GM18526 (cell line): ENCODE results near the gene MACROD2.

Experiments used
- POLR2A ChIP-seq: IDR thresholded peaks from 3 replicates; pipeline ENCODE4 v1.6.1; 2011; ENCODE audit not compliant: insufficient read length; ENCODE audit errors: extremely low read depth

MACROD2 gene

DNA sequence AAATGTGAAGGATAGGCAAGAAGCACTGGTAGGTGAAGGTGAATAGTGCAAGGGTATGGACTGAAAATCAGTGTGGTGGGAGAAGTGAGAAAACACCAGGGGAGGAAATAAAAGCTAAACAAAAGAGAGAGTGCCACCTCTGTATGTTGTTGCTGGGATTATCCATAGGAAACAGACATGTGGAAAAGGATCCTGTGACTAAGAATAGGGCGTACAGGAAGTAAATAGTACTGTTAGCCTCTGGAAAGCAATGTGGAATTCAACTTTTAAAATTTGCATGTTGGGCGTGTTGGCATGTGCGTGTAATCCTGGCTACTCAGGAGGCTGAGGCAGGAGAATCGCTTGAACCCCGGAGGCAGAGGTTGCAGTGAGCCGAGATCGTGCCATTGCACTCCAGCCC, 1916.3 kb downstream of the MACROD2 start:
- no peak for TF ChIP-seq POLR2A

DNA sequence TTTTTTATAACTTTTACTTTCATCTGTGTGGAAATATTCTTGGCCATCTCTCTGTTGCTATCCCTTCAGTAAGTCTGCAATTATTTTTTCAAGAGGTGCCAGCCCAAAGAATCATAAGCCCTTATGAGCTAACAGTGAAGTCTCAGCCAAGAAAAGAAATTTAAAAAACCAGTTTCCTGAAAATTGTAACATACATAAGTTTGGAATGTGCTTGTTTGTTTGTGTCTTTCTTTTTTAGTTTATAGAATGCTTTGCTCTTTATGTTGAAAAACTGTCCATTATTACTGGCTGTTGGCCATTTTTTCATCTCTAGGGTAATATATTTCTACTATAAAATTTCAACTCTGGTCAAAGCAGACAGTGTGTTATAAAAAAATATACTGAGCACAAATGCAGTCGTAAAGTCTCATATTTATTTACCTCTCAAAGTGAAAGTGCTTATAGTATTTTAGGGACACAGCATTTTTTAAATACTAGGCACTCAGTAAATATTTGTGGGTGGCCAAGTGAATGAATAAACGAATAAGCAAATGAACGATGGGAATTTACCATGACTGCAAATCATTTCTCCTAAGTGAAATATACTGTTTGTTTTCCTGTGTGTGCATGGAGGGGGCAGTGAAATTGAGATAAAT, 1918.2 kb downstream of the MACROD2 start:
- TF ChIP-seq POLR2A = no peak

DNA sequence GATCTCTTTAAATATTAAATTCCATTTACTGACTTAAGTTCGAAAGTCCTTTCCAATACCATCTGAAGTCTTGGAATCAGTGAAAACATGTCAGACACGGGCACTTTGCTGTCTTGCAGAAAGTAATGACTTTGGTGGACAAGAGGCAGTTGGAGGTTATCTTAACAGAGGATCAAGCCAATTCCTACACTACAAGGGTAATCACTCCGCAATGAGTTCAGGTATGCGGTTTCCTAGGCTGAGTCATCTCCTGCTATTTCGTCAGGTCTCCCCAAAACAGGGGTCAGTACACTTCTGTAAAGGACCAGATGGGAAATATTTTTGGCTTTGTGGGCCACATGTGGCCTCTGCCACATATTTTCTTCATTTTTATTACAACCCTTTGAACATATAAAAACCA, 1921.3 kb downstream of the MACROD2 start:
- TF ChIP-seq POLR2A = no peak

DNA sequence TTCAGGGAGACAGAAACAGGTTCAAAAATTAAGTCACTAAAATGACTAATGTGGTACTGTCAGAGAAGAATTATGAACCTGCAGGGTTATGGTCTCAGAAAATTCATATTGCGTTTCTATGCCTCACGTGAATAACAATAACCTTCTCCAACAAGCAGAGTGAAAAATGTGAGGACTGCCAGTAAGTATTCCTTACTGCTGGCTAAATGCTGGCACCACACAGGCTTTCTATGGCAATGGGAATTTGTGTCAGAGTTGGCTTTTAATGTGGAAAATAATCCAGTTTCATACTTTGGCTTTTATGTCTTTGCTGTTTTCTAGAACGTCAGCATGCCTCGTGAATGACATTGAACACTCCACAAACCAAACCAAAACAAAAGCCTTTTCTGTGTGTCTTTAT, 1922.0 kb downstream of the MACROD2 start:
- no peak for TF ChIP-seq POLR2A

DNA sequence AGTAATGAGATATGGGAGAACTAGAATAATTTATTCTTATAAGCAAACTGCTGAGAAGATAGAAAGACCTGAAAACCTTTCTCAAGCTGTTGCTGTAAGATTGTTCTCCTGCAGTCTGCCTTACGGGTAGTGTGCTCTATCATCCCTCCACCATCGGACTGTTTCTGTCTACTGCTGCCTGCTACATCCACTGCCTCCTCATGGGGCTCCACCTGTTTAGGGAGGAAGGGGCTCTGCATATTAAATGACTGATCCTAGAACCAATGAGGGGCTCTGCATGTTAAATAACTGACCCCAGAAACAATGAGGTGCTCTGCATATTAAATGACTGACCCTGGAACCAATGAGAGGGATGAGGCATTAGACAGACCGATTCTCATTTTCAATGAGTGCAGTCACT, 1923.3 kb downstream of the MACROD2 start:
- no peak for TF ChIP-seq POLR2A

DNA sequence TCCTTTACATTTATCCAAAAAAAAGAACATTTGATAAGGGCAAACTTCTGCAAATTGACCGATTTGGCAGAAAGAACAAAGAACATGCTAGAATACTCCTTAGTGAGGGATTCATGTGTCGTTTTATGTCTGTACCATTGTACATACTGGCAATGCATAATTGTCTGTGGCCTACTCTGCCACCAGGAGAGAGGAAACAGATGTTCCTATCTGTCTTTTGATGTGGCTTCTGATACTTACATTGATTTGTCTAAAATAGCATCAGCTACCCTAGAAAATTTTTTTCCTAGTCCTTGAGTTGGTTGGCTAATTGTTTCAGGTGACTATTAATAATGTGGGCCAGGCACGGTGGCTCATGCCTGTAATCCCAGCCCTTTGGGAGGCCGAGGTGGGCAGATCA, 1923.8 kb downstream of the MACROD2 start:
- no peak for TF ChIP-seq POLR2A

DNA sequence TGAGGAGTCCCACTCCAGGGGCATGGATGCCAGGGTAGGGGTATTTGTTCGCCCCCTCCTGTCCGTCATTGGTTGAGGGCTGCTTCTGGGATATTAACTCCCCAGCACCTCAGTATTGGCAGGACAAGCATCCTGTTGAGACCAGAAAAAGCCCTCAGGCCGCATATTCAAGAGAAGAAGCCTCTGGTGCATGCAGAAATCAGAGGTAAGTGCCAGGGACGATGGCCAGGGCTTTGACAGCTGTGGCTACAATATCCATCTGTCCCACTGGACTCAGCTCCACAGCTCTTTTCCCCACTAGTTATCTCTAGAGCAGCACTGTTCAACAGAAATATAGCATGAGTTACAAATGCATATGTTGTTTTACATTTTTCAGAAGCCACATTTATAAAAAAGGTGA, 1926.6 kb downstream of the MACROD2 start:
- TF ChIP-seq POLR2A = no peak

DNA sequence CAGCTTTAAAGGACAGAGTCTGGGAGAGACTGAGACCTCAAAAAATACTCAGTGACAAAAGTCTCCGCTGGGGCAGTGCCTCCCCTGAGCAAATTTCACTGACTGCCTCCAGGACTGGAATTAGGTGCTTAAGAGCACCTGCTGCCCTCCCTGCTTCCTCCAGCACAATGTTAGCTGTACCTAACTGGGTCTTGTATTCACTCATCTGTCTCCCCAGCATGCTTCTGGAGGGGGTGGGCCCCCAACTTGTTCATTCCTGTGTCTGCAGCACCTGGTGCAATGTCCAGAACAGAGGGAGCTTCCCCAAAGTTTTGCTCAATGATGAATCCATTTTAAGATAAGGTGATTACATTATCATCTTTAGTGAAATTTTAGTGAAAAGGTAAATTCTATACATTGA, 1927.2 kb downstream of the MACROD2 start:
- TF ChIP-seq POLR2A = no peak

DNA sequence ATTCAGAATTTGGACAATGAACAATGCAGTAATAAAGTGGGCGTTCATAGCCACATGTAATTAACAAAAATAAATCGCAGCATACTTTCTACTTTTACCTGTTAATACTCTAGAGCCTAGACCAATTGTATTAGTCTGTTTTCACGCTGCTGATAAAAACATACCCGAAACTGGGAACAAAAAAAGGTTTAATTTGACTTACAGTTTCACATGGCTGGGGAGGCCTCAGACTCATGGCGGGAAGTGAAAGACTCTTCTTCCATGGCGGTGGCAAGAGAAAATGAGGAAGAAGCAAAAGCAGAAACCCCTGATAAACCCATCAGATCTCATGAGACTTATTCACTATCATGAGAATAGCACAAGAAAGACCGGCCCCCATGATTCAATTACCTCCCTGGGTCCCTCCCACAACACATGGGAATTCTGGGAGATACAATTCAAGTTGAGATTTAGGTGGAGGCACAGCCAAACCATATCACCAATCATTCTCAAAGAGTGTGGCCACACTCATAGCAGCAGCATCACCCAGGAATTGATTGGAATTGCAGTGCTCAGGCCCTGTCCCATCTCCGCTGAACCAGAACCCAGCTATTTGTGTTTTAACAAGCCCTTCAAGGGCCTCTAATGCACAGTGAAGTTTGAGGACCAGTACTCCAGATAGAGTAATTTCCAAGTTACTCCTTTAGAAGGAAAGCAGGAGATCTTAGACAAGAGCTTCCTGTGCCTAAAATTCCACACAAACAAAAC, 1927.9 kb downstream of the MACROD2 start:
- no peak for TF ChIP-seq POLR2A

DNA sequence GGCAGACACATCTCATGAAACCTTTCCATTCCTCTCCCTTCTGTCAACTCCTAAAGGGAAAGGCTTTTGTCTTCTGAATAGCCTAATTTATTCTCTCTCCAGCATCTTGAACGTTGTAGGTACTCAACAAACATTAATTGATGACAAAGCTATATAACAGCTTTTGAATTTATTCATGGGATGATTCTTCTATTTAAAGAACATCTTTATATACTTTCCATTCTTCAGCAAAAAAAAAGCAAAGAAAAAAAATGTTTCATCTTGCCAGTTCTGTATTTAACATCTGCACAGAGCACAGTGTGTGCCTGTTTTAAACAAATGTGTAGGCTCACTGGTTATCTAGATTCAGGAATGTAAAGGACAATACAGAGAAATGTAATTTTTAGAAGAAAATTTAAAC, 1929.2 kb downstream of the MACROD2 start:
- TF ChIP-seq POLR2A = no peak

DNA sequence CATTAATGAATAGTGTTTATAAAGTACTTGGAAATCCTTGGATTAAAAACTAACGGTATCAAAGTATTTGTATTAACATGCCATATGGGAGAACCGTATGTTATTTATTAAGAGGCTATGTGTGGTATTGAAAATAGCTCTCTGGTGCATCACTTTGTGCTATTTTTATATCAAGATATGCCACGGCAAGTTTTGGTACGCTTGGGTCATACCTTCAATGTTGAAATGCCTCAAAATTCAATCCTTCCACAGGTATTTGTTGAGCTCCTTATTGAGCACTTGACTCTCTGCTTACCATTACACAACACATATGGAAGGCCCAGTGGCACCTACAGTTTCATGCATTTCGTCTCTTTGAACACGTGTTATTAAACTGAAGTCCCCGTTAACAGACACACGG, 1930.1 kb downstream of the MACROD2 start:
- no peak for TF ChIP-seq POLR2A

DNA sequence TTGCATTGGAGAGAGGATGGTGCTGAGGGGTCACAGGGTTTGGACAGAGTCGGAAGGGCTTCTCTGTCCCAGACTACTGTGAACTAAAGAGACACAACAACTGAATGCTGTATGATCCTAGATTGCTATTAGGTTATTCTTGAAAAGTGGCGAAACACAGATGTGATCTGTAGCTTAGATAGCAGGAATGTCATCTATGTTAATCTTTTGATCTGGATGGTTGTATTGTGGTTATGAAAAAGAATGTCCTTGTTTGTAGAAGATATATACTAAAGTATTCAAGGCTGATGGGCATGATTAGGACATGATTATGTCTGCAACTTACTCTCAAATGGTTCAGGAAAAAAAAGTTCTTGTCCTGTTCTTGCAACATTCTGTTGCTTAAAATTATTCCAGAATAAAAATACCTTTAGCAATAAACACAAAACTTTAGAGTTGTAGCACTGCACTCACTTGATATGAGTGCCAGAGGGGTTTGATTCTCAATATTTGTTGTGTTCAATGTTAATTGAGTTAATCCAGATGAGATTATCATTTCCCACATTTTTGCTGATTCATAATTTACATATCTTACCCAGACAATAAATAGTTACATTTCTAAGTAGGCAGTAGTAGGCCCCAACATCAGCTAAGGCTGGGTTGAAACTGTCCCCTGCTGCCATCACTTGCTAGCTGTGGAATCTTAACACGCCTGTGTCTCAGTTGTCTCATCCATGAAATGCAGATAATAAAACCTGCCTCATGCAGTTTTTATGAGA, 1932.8 kb downstream of the MACROD2 start:
- no peak for TF ChIP-seq POLR2A

DNA sequence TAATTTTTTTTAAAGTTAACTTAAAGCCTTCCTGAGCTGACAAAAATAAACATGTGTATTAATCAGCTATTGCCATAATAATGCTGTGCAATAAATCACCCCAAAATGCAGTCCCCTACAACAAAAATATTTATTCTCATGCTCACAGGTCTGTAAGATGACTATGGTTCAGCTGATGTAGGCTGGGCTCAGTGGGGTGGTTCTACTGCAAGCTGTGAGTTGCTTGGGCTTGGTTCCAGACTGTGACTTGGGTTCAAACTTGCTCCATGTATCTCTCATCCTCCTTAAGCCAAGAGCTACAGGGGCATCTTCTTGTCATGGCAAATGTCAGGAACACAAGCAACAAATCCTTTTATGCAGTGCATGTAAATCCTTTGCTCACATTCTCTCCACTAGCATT, 1933.6 kb downstream of the MACROD2 start:
- no peak for TF ChIP-seq POLR2A

DNA sequence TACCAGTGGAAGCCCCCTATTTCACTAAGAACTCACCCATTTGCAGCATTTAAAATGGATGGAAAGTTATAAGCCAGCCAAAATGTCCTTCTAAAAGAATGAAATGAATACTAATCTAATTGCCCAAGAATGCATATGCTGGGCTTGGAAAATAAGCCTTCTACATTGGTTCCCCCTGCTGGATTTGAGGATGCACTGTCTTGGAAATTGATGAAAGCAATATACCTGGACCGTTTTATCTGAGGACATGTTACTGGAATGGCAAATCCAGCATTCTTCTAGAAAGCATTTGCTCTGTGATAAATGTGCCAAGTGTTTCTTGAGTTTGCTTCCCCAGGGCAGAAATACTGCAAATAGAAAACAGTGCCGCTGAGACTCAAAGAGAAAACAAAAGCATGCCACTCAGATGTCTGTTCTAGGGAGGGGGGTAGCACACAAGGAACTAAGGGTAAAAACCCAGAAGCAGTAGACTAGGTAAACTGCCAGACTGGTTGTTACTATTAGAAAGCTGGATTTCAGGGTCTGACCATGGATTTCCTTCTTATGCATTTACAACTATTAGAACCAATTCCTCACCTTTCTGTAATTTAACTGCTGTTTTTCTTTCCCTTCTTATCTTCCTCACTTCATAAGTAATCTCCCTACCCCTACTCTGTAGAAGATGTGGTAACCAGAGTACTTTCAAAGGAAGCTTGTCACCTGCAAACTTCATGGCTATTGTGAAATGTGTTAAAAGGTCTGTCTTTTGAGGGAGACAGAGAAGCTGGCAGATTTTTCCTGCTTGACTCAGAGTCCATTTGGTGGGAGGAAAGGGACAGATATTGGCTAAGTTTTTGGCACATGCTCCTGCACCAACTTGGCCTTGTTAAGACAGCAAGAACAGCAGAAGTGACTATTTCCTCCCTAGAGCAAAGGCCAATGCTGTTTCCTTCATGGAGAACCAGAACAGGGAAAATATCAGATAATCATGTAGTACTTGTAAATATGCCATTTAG, 1935.3 kb downstream of the MACROD2 start:
- no peak for TF ChIP-seq POLR2A

DNA sequence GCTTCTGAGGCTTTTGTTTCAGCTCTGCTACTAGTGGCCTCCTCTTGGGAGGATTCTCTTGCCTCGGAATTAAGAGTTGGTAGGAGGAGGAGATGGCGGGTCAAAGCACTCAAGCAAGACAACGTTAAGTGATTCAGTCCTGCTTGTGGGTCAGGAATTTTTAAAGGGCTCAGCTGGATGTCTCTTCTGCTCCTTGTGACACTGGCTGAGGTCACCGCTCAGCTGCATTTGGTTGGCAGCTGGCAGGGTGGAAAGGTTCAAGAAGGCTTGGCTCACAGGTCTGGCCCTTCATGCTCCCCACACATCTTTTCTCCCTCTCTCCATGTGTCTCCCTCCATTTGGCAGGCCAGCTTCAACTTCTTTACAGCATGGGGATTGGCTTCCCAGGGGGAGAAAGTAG, 1936.6 kb downstream of the MACROD2 start:
- TF ChIP-seq POLR2A = no peak
